Loucy (cell line): ENCODE data around the gene DHRS3.

Experiments
- EZH2phosphoT487 ChIP-seq: fragments of 200-600 bp; IDR thresholded peaks from 2 replicates; pipeline ENCODE4 v1.6.1; 2018; ENCODE audit warnings: antibody characterized with exemption, mild to moderate bottlenecking, moderate library complexity, borderline replicate concordance
- TF ChIP-seq, protein P1 (sequence below): fragments of 200-600 bp; sonication (generic); conservative IDR thresholded peaks from 2 replicates; pipeline ENCODE4 v1.5.1; 2014; ENCODE audit warnings: mild to moderate bottlenecking, antibody characterized with exemption, low read length

DNA sequence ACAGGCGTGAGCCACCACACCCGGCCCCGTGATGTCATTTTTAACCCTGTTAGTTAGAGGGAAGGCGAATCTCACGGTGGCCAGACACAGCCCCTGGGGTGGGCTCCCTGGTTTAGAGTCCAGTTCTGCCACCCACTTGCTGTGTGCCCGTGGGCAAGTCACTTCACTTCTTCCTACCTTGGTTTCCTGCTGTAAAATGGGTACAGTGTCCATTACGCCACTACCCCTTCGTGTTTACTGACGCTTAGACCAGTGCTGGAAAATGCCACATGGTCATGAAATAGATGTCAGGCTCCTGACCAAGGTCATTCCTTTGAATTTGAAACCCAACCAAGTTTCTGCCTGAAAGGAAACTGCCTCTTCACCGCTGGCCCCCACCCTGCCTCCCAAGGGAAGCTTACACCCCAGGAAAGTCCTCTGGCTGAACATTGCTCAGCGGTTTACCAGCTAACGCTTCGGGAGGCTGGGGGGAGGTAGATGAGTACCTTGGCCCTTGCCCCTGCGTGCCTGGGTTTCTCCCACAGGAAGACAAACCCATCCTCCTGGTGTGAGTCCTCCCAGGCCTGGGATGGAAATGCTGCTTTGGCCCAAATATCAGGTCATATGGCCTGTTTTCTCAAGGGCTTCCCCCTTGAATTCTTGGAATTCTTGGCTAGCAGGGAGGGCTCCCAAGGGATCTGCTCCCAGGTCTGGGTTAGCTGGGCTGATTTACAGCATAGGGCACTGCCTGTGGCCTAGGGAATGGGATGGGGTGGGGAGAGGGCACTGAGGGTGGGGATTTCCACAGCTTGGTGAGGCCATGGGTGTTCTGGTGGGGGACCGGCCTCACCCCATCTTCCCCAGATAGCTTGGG is 18.3 kb upstream of the DHRS3 start:
- TF ChIP-seq, protein P1, sequence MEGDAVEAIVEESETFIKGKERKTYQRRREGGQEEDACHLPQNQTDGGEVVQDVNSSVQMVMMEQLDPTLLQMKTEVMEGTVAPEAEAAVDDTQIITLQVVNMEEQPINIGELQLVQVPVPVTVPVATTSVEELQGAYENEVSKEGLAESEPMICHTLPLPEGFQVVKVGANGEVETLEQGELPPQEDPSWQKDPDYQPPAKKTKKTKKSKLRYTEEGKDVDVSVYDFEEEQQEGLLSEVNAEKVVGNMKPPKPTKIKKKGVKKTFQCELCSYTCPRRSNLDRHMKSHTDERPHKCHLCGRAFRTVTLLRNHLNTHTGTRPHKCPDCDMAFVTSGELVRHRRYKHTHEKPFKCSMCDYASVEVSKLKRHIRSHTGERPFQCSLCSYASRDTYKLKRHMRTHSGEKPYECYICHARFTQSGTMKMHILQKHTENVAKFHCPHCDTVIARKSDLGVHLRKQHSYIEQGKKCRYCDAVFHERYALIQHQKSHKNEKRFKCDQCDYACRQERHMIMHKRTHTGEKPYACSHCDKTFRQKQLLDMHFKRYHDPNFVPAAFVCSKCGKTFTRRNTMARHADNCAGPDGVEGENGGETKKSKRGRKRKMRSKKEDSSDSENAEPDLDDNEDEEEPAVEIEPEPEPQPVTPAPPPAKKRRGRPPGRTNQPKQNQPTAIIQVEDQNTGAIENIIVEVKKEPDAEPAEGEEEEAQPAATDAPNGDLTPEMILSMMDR, result no peak
- TF ChIP-seq EZH2phosphoT487, result no peak
